H1 (cell line): ENCODE results near the gene CCDC184. TPM values are rescaled to one million over a fixed set of nuclear protein-coding genes. Genes with fewer than 3 reads are reported as not detected.

Experiments used
- CTCF ChIA-PET: fragments of 300-600 bp; sonication (Branson Sonifier 250); formaldehyde crosslinking; loops from one replicate; lab custom pipeline; 2021; ENCODE audit not compliant: partially characterized antibody; lab: Charles Lee
- POLR2A ChIA-PET: fragments of 300-600 bp; sonication (Branson Sonifier 250); formaldehyde crosslinking; loops from one replicate; lab custom pipeline; 2021; ENCODE audit warnings: inconsistent platforms; ENCODE audit not compliant: partially characterized antibody; lab: Charles Lee
- DNase-seq, 2 experiments: peaks; one replicate each; pipeline versions ENCODE4 v3.0.0 to v3.0.0-alpha.2; 2010 to 2022; ENCODE audit warnings: low spot score in 2 of 2, low read depth in 1 of 2, mixed read lengths in 1 of 2
- FAIRE-seq: peaks from 2 replicates; lab custom pipeline; 2011; peaks lifted over from hg19 to GRCh38; lab: Jason Lieb, UNC
- H2AFZ ChIP-seq: 2 replicates; pipeline ENCODE4 v1.8.1; 2012; ENCODE audit warnings: low read length, inconsistent platforms
- H2AK5ac ChIP-seq: 2 replicates; pipeline ENCODE4 v1.6.1; 2013; ENCODE audit warnings: low read depth, low read length
- H2BK120ac ChIP-seq: replicated peaks from 2 replicates; pipeline ENCODE3; 2013; ENCODE audit warnings: low read depth, low read length, inconsistent platforms
- H2BK12ac ChIP-seq: 2 replicates; pipeline ENCODE4 v1.6.1; 2013; ENCODE audit warnings: low read depth, low read length
- H2BK15ac ChIP-seq: 2 replicates; pipeline ENCODE4 v1.6.1; 2013; ENCODE audit warnings: low read length
- H2BK20ac ChIP-seq: 2 replicates; pipeline ENCODE4 v1.6.1; 2013; ENCODE audit warnings: low read length
- H2BK5ac ChIP-seq: 2 replicates; pipeline ENCODE4 v1.6.1; 2013; ENCODE audit warnings: low read depth, low read length
- H3K14ac ChIP-seq: 2 replicates; pipeline ENCODE4 v1.6.1; 2013; ENCODE audit warnings: inconsistent platforms; ENCODE audit not compliant: insufficient read length
- H3K18ac ChIP-seq: 2 replicates; pipeline ENCODE4 v1.6.1; 2013; ENCODE audit warnings: low read length; ENCODE audit errors: extremely low read depth
- H3K23ac ChIP-seq: 2 replicates; pipeline ENCODE4 v1.6.1; 2013; ENCODE audit warnings: inconsistent platforms; ENCODE audit not compliant: insufficient read length
- H3K23me2 ChIP-seq: 2 replicates; pipeline ENCODE4 v1.6.1; 2013; ENCODE audit warnings: low read depth, low read length
- H3K27ac ChIP-seq: 2 replicates; pipeline ENCODE4 v1.6.1; 2011; ENCODE audit warnings: low read depth, low read length, inconsistent platforms
- H3K27me3 ChIP-seq, 4 experiments: replicated peaks in 1 of 4; 1 replicate in 1 of 4; 2 replicates in 3 of 4; pipeline versions ENCODE4 v1.6.1 to v1.8.1; 2011 to 2013; ENCODE audit warnings: low read length in 3 of 4, mild to moderate bottlenecking in 3 of 4, inconsistent platforms in 2 of 4, mixed read lengths in 2 of 4, moderate library complexity in 1 of 4; ENCODE audit not compliant: control insufficient read depth in 3 of 4, insufficient read depth in 3 of 4; ENCODE audit errors: extremely low read depth in 1 of 4
- H3K36me3 ChIP-seq, 4 experiments: 2 replicates each; pipeline versions ENCODE4 v1.6.1 to v1.8.1; 2011 to 2013; ENCODE audit warnings: mild to moderate bottlenecking in 4 of 4, low read length in 3 of 4, moderate library complexity in 2 of 4, control low read depth in 1 of 4, inconsistent platforms in 1 of 4; ENCODE audit not compliant: insufficient read depth in 4 of 4, control insufficient read depth in 2 of 4
- H3K4ac ChIP-seq: replicated peaks from 2 replicates; pipeline ENCODE3; 2013; ENCODE audit warnings: low read length, low read depth, mixed read lengths, inconsistent platforms; ENCODE audit not compliant: insufficient read length
- H3K4me1 ChIP-seq, 4 experiments: replicated peaks in 1 of 4; 1 replicate in 1 of 4; 2 replicates in 3 of 4; pipeline versions ENCODE4 v1.6.1 to v1.8.1; 2011 to 2013; ENCODE audit warnings: low read length in 3 of 4, inconsistent platforms in 2 of 4, mixed read lengths in 1 of 4; ENCODE audit not compliant: insufficient read depth in 4 of 4, control insufficient read depth in 3 of 4
- H3K4me2 ChIP-seq, 2 experiments: 2 replicates each; pipeline versions ENCODE4 v1.6.1 to v1.8.1; 2011 to 2013; ENCODE audit warnings: low read depth in 2 of 2, low read length in 2 of 2, control low read depth in 1 of 2, inconsistent platforms in 1 of 2, mild to moderate bottlenecking in 1 of 2; ENCODE audit not compliant: insufficient read depth in 1 of 2
- H3K4me3 ChIP-seq, 4 experiments: fragments of 200-600, 300-600 bp in 1 of 4; sonication (generic), shearing (Covaris generic), sonication (Bioruptor Twin) in 1 of 4; 2 replicates each; pipeline versions ENCODE4 v1.5.1 to v1.8.1; 2011 to 2016; ENCODE audit warnings: low read length in 4 of 4, low read depth in 3 of 4, control low read depth in 2 of 4, inconsistent platforms in 2 of 4, mild to moderate bottlenecking in 2 of 4, mixed read lengths in 1 of 4, moderate library complexity in 1 of 4; ENCODE audit not compliant: insufficient read depth in 2 of 4; ENCODE audit errors: extremely low read depth in 1 of 4
- H3K56ac ChIP-seq: replicated peaks from 2 replicates; pipeline ENCODE3; 2013; ENCODE audit warnings: low read depth, mild to moderate bottlenecking, mixed read lengths, low read length, inconsistent platforms; ENCODE audit not compliant: insufficient read length
- H3K79me1 ChIP-seq: 2 replicates; pipeline ENCODE4 v1.6.1; 2013; ENCODE audit warnings: low read depth, low read length, control low read depth
- H3K79me2 ChIP-seq, 2 experiments: 2 replicates each; pipeline versions ENCODE4 v1.6.1 to v1.8.1; 2012 to 2013; ENCODE audit warnings: low read length in 2 of 2, mild to moderate bottlenecking in 2 of 2, inconsistent platforms in 1 of 2; ENCODE audit not compliant: insufficient read depth in 2 of 2, control insufficient read depth in 1 of 2
- H3K9ac ChIP-seq, 4 experiments: replicated peaks in 1 of 4; 1 replicate in 1 of 4; 2 replicates in 3 of 4; pipeline versions ENCODE4 v1.6.1 to v1.8.1; 2011 to 2013; ENCODE audit warnings: low read depth in 3 of 4, low read length in 3 of 4, control low read depth in 2 of 4, mild to moderate bottlenecking in 2 of 4, moderate library complexity in 2 of 4, inconsistent platforms in 1 of 4; ENCODE audit errors: extremely low read depth in 1 of 4
- H3K9me3 ChIP-seq, 2 experiments: 2 replicates each; pipeline versions ENCODE4 v1.6.1 to v1.8.1; 2012 to 2013; ENCODE audit warnings: mild to moderate bottlenecking in 2 of 2, moderate library complexity in 2 of 2, control low read depth in 1 of 2, inconsistent platforms in 1 of 2, low read depth in 1 of 2, low read length in 1 of 2, mixed read lengths in 1 of 2; ENCODE audit not compliant: insufficient read depth in 2 of 2
- H4K20me1 ChIP-seq, 2 experiments: replicated peaks in 1 of 2; 2 replicates each; pipeline versions ENCODE3 to v1.8.1; 2011 to 2013; ENCODE audit warnings: inconsistent platforms in 2 of 2, low read length in 2 of 2, mild to moderate bottlenecking in 1 of 2; ENCODE audit not compliant: insufficient read depth in 2 of 2, control insufficient read depth in 1 of 2
- H4K5ac ChIP-seq: 2 replicates; pipeline ENCODE4 v1.6.1; 2013; ENCODE audit warnings: low read length, low read depth, mixed read lengths, inconsistent platforms; ENCODE audit not compliant: insufficient read length
- H4K8ac ChIP-seq: 2 replicates; pipeline ENCODE4 v1.8.0; 2013; ENCODE audit warnings: mild to moderate bottlenecking, moderate library complexity, low read length, inconsistent platforms; ENCODE audit not compliant: insufficient read depth; ENCODE audit errors: extremely low read depth
- H4K91ac ChIP-seq: replicated peaks from 2 replicates; pipeline ENCODE3; 2013; ENCODE audit warnings: low read length, mixed read lengths, inconsistent platforms; ENCODE audit not compliant: insufficient read length
- BCL11A ChIP-seq, 2 experiments: IDR thresholded peaks; one replicate each; pipeline ENCODE4 v1.6.1; 2011; ENCODE audit warnings: low read depth in 2 of 2, low read length in 2 of 2, mild to moderate bottlenecking in 2 of 2
- HDAC2 ChIP-seq, 2 experiments: fragments of 300-600 bp in 1 of 2; sonication (generic) in 1 of 2; IDR thresholded peaks; 2 replicates each; pipeline ENCODE4 v1.6.1; 2011 to 2012; ENCODE audit warnings: low read depth in 2 of 2, low read length in 2 of 2, mild to moderate bottlenecking in 2 of 2, moderate library complexity in 2 of 2, borderline replicate concordance in 1 of 2, inconsistent platforms in 1 of 2
- POLR2AphosphoS5 ChIP-seq: IDR thresholded peaks from 2 replicates; pipeline ENCODE4 v1.6.1; 2011; ENCODE audit warnings: low read depth, low read length
- RNF2 ChIP-seq: fragments of 200-900, 300-1000 bp; sonication (generic); IDR thresholded peaks from 2 replicates; pipeline ENCODE4 v1.7.1; 2016; ENCODE audit warnings: borderline replicate concordance, low read depth, mild to moderate bottlenecking, antibody characterized with exemption, low read length; ENCODE audit not compliant: poor library complexity, severe bottlenecking; ENCODE audit errors: missing control alignments
- WGBS, 2 experiments: shearing (Covaris generic) in 1 of 2; methylation state at CpG; one replicate each; pipeline versions ENCODE4 v1.1.6 to v1.1.7; 2013 to 2015; ENCODE audit warnings: low lambda C conversion rate in 2 of 2, mixed read lengths in 2 of 2, inconsistent platforms in 1 of 2, low coverage in 1 of 2, missing lambda C conversion rate in 1 of 2; ENCODE audit not compliant: insufficient replicate concordance in 2 of 2, insufficient coverage in 1 of 2, insufficient read length in 1 of 2; ENCODE audit errors: extremely low coverage in 1 of 2, missing lambda C conversion rate in 1 of 2; 5-methylcytosine and 5-hydroxymethylcytosine counted together
- polyA plus RNA-seq, 7 experiments: library from polyadenylated mRNA; depleted of rRNA in 3 of 7; stranded (reverse) in 5 of 7; unstranded in 2 of 7; fragments of >200 nt in 5 of 7; fragments of 200-250 nt in 2 of 7; gene quantifications; 1 replicate in 5 of 7; 2 replicates in 1 of 7; 4 replicates in 1 of 7; pipeline versions ENCODE4 v1.2.1 to v1.2.3, GENCODE V29; 2011 to 2013; ENCODE audit warnings: missing spikeins in 2 of 7, mixed read lengths in 2 of 7
- total RNA-seq: library from RNA; stranded (reverse); fragmentation: NEBNext Ultra II Directional; extraction: Animal tissue kit (Norgen Biotek cat#: 25700); gene quantifications from 2 replicates; pipeline ENCODE4 v1.2.1, GENCODE V29; 2021

The CCDC184 gene
- total and polyA plus RNA-seq, 2 of the 8 experiments (the other 6 are each of a cell fraction or from before 2014, with no cell fraction given), result 2.2 to 3.0 TPM

DNA sequence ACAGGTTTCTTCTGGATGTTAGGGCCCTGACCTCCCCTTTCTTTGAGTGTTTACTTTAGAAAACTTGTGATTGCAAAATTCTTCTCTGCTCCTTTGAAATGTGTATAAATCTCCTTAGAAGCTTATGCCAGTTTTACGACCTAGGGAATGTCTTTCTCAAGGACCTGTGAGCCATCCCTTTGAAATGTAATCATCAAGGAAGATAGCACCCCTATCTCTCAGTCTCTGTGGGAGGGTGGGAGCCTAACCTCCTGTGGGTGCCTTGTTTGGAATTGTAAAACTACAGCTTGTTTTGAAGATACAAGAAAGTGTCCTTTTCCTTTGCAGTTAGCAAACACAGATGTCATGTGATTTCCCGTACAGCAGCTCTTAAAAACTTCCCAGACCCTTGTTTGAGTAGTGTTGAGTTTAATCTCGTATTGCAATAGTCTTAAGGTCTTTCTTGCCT lies 16.4 kb downstream of the CCDC184 start:
- no peak overlapping the region for H2AK5ac ChIP-seq
- H3K9me3 ChIP-seq, result peaks cover 2 to 4% of the 10 kb centered on the region in 2 experiments; a peak in 1 of 4 replicates
- peaks cover 5 to 23% (median 23%) of the 10 kb centered on the region in 4 experiments for H3K27me3 ChIP-seq
- ChIA-PET CTCF (interaction anchor here (0.7 to 6.0 kb wide), 7 partner anchors 13 to 713 kb away, joined by 3 to 63 read pairs (median 9); no protein-coding TSS in a partner anchor), POLR2A (interaction anchor here (1.6 to 2.4 kb wide), 4 partner anchors 11 to 15 kb away, joined by 3 to 10 read pairs (median 6); no protein-coding TSS in a partner anchor)
- H4K91ac ChIP-seq, result no peak overlapping the region
- H3K56ac ChIP-seq, result no peak overlapping the region
- H4K5ac ChIP-seq, result no peak overlapping the region
- H3K4ac ChIP-seq, result no peak overlapping the region
- no peak overlapping the region for H3K23ac ChIP-seq
- H2BK20ac ChIP-seq, result no peak overlapping the region
- H3K27ac ChIP-seq, result no peak overlapping the region
- H3K79me2 ChIP-seq, result no peaks in the 10 kb centered on the region
- TF ChIP-seq BCL11A (IDR thresholded peaks at IDR 0.05; ENCODE audit: low read depth in 2 of 2, low read length in 2 of 2) (no peak), POLR2AphosphoS5 (peak; percentile 52; the same call in 1 of the 2 replicates), RNF2 (no peak), HDAC2 (IDR thresholded peaks at IDR 0.05; ENCODE audit: borderline replicate concordance in 1 of 2, low read depth in 2 of 2, low read length in 2 of 2) (no peak)
- no peak overlapping the region for H4K8ac ChIP-seq
- H2BK15ac ChIP-seq, result no peak overlapping the region
- H3K9ac ChIP-seq, result no peak overlapping the region
- no peak overlapping the region for H2BK120ac ChIP-seq
- no peak overlapping the region for H2BK5ac ChIP-seq
- H3K4me3 ChIP-seq, result no peak overlapping the region
- DNase-seq (no peak), FAIRE-seq (no peak)
- peaks cover 12% of the 10 kb centered on the region for H3K23me2 ChIP-seq
- no peaks in the 10 kb centered on the region for H3K79me1 ChIP-seq
- H4K20me1 ChIP-seq, result no peaks in the 10 kb centered on the region
- H3K36me3 ChIP-seq, result no peaks in the 10 kb centered on the region
- H3K4me1 ChIP-seq, result peaks cover 0 to 2% (median 2%) of the 10 kb centered on the region in 4 experiments; a peak in 2 of 7 replicates
- H3K14ac ChIP-seq, result no peak overlapping the region
- 80% methylated on average over 3 of the region's 3 CpGs; no CpG with 5 or more reads in 1 of the 2 experiments for WGBS, 2 experiments
- no peak overlapping the region for H3K18ac ChIP-seq
- no peak overlapping the region for H2BK12ac ChIP-seq
- H3K4me2 ChIP-seq, result no peak overlapping the region
- no peak overlapping the region for H2AFZ ChIP-seq
